ENCODE results near the gene C1orf74. TPM values are rescaled to one million over a fixed set of nuclear protein-coding genes. Genes with fewer than 3 reads are reported as not detected.

The C1orf74 gene
- total RNA-seq, 6 donors from 2014 or later = 0.89 to 3.2 (median 1.8) TPM

- DNase-seq (no peak), ATAC-seq (ENCODE audit: low FRiP score in 2 of 2) (no peak)
Observed at GRCh38 chr1:209758400-209758799, 26.0 kb downstream of the C1orf74 start.

GRCh38 chr1:209756615-209757445 is 27.5 kb downstream of the C1orf74 start:
- H3K4me3 ChIP-seq = peak overlapping the region in 3 of 4 donors; percentile 21 to 38 (median 29)
- no peaks in the 10 kb centered on the region for H3K27me3 ChIP-seq
- peaks cover 0 to 4% (median 2%) of the 10 kb centered on the region in 4 donors for H3K4me1 ChIP-seq
- ATAC-seq (ENCODE audit: low FRiP score in 2 of 2) (peak; percentile 53 to 55), DNase-seq (peak in 1 of 2 donors; percentile 83)
- H3K27ac ChIP-seq = peak overlapping the region; percentile 52 to 83 (median 78)
- H3K36me3 ChIP-seq = no peaks in the 10 kb centered on the region
- no peak for TF ChIP-seq POLR2AphosphoS5 (IDR thresholded peaks at IDR 0.05)
- no peak for TF ChIP-seq POLR2A (IDR thresholded peaks at IDR 0.05)
- no peak for TF ChIP-seq EP300 (IDR thresholded peaks at IDR 0.05)
- no peak for TF ChIP-seq CTCF (IDR thresholded peaks at IDR 0.05)
- WGBS, 2 donors = 60 to 61% methylated on average over 5 of the region's 5 CpGs
- H3K9me3 ChIP-seq = no peaks in the 10 kb centered on the region

More at GRCh38 chr1:209758400-209758799, 26.0 kb downstream of the C1orf74 start:
- Histone ChIP-seq H3K36me3 (no peaks in the 10 kb centered on the region), H3K27ac (peak overlapping the region in 1 of 4 donors; percentile 28), H3K27me3 (no peaks in the 10 kb centered on the region), H3K4me3 (peak overlapping the region in 1 of 4 donors; percentile 38), H3K4me1 (peaks cover 0 to 4% (median 2%) of the 10 kb centered on the region in 4 donors), H3K9me3 (no peaks in the 10 kb centered on the region)
- WGBS, 2 donors = 69 to 70% methylated on average over 3 of the region's 3 CpGs
- TF ChIP-seq CTCF (IDR thresholded peaks at IDR 0.05) = no peak
- no peak for TF ChIP-seq POLR2A (IDR thresholded peaks at IDR 0.05)

GRCh38 chr1:209755926-209756614 is 28.3 kb downstream of the C1orf74 start, which contains the start of gene TRAF3IP3:
TRAF3IP3 (plus strand) TSS chr1:209756053; CDS start chr1:209760040, 3,987 bp downstream.
- peak; percentile 76 to 80 for ATAC-seq (ENCODE audit: low FRiP score in 2 of 2)
- no peaks in the 10 kb centered on the region for H3K9me3 ChIP-seq
- H3K4me1 ChIP-seq = peaks cover 0 to 4% (median 1%) of the 10 kb centered on the region in 4 donors
- peak within 1 kb of the TSS; percentile 52 to 83 (median 78) for H3K27ac ChIP-seq
- H3K27me3 ChIP-seq = no peaks in the 10 kb centered on the region
- WGBS, 2 donors = 53 to 65% methylated on average over 10 of the region's 10 CpGs
- DNase-seq = peak in 1 of 2 donors; percentile 78
- TF ChIP-seq POLR2AphosphoS5 (IDR thresholded peaks at IDR 0.05) (peak in 1 of 2 donors; percentile 2), EP300 (IDR thresholded peaks at IDR 0.05) (no peak)
- no peaks in the 10 kb centered on the region for H3K36me3 ChIP-seq
- peak within 1 kb of the TSS in 3 of 4 donors; percentile 21 to 38 (median 29) for H3K4me3 ChIP-seq

GRCh38 chr1:209755256-209755655 is 29.1 kb downstream of the C1orf74 start:
- ATAC-seq (ENCODE audit: low FRiP score in 2 of 2) = no peak
- H3K27ac ChIP-seq = peak overlapping the region; percentile 52 to 83 (median 78)
- no peaks in the 10 kb centered on the region for H3K9me3 ChIP-seq
- H3K27me3 ChIP-seq = no peaks in the 10 kb centered on the region
- WGBS, 2 donors = 68 to 75% methylated on average over 1 of the region's 1 CpG
- H3K4me3 ChIP-seq = no peak overlapping the region
- TF ChIP-seq EP300 (IDR thresholded peaks at IDR 0.05) (no peak), CTCF (IDR thresholded peaks at IDR 0.05) (no peak), POLR2AphosphoS5 (IDR thresholded peaks at IDR 0.05) (no peak), POLR2A (IDR thresholded peaks at IDR 0.05) (no peak)
- H3K4me1 ChIP-seq = peaks cover 0 to 4% (median 0%) of the 10 kb centered on the region in 4 donors
- no peaks in the 10 kb centered on the region for H3K36me3 ChIP-seq
- DNase-seq = no peak

- Histone ChIP-seq H3K9me3 (no peaks in the 10 kb centered on the region), H3K4me3 (no peak overlapping the region), H3K4me1 (peaks cover 0 to 6% (median 4%) of the 10 kb centered on the region in 4 donors), H3K27me3 (no peaks in the 10 kb centered on the region), H3K27ac (no peak overlapping the region), H3K36me3 (no peaks in the 10 kb centered on the region)
- no peak for DNase-seq
- 78 to 86% methylated on average over 3 of the region's 3 CpGs for WGBS, 2 donors
- TF ChIP-seq EP300 (IDR thresholded peaks at IDR 0.05) (no peak), POLR2A (IDR thresholded peaks at IDR 0.05) (no peak), CTCF (IDR thresholded peaks at IDR 0.05) (no peak), POLR2AphosphoS5 (IDR thresholded peaks at IDR 0.05) (no peak)
- no peak for ATAC-seq (ENCODE audit: low FRiP score in 2 of 2)
Observed at GRCh38 chr1:209752890-209753289, 31.5 kb downstream of the C1orf74 start.
